Stomach (tissue), 4 donors: ENCODE measurements around the gene NPAS2.

Source experiments
- CTCF ChIP-seq, 7 experiments: fragments of 450-650 bp in 4 of 7; fragments of 200-600 bp in 3 of 7; sonication (generic) in 3 of 7; IDR thresholded peaks; one replicate each; pipeline ENCODE4 v1.5.1; 2016 to 2019; ENCODE audit warnings: antibody characterized with exemption in 7 of 7, control low read depth in 2 of 7, mild to moderate bottlenecking in 1 of 7
- EP300 ChIP-seq: sonication (generic); formaldehyde crosslinking; IDR thresholded peaks from one replicate; pipeline ENCODE4 v1.6.1; 2017; ENCODE audit warnings: antibody characterized with exemption
- POLR2A ChIP-seq, 4 donors: fragments of 450-650 bp; IDR thresholded peaks; one replicate each; pipeline ENCODE4 v1.6.1; 2016; ENCODE audit warnings: antibody characterized with exemption in 4 of 4, control low read depth in 2 of 4, mild to moderate bottlenecking in 1 of 4, moderate library complexity in 1 of 4
- POLR2AphosphoS5 ChIP-seq, 3 donors: sonication (generic); formaldehyde crosslinking; IDR thresholded peaks; one replicate each; pipeline ENCODE4 v1.6.1; 2016; ENCODE audit warnings: antibody characterized with exemption in 3 of 3

DNA sequence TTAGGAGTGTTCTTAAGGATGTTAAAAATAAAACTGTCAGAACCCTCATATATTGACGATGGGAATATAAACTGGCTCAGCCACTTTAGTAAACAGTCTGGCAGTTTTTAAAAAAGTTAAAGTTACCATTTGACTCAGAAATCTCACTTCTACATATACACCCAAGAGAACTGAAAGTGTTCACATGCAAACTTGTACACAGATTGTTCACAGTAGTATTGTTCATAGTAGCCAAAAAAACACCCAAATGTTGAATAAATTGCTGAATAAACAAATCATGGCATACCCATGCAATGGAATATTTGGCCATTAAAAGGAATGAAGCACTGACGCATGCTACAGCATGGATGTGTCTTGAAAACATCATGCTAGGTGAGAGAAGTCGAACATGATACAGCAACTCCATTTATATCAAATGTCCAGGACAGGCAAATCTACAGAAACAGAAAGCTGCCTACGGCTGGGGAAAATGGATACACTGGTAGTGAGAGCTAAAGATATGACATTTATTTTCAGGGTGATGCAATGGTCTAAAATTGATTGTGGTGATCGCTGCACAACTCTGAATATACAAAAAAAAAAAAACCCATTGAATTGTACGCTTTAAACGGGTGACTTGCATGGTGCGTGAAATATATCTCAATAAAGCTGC lies 192.2 kb downstream of the NPAS2 start:
- TF ChIP-seq EP300 (no peak), CTCF (IDR thresholded peaks at IDR 0.05) (no peak), POLR2AphosphoS5 (IDR thresholded peaks at IDR 0.05) (peak in 1 of 3 donors; percentile 5), POLR2A (IDR thresholded peaks at IDR 0.05) (no peak)
